ENCODE results near the gene CYTH1.
A peak's percentile ranks its signal among the peaks of the same experiment; 100 is the strongest.

Gene CYTH1

DNA sequence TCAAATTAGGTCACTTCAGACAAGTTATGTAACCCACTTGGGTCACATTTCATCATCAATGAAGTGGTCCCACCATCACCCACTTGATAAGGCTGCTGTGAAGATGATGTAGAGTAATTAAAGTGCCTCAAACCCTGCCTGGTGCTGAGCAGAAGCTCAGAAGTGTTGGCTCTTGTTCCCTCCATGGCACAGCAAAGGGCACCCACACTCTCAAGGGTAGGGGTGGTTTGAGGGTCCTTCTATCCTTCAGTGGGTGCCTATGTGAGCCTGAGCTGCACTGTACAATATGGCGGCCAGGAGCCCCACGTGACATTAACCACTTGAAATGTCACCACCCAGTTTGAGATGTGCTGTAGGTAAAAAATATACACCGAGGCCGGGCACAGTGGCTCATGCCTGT, 71.5 kb downstream of the CYTH1 start:
- no peak for DNase-seq

GRCh38 chr17:78709751-78710181, 72.3 kb downstream of the CYTH1 start:
- no peak for DNase-seq

DNA sequence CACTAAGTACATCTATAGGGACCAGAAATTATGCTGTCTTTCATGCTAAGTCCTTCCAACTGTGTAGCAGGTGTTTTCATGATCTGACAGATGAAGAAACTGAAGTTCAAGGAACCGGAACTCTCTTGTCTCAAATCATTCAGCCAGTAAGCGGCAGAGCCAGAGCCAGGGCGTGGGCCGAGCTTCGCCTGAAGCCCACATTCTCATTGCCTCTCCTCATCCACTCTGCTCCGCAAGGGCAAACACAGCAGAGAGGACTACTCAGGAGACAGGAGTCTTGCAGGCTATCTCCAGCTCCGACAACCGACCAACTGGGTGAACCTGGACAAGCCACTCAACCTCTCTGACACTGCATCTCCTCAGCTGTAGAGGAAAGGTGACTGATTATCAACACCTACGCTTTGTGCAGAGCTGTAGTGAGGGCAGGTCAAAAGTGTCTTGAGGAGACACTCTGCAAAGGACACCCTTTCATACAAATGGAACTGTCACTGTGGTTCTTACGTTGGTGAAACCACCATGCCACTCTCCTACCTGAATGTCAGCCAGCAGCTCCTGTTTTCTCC, 72.9 kb downstream of the CYTH1 start:
- DNase-seq, result no peak

DNA sequence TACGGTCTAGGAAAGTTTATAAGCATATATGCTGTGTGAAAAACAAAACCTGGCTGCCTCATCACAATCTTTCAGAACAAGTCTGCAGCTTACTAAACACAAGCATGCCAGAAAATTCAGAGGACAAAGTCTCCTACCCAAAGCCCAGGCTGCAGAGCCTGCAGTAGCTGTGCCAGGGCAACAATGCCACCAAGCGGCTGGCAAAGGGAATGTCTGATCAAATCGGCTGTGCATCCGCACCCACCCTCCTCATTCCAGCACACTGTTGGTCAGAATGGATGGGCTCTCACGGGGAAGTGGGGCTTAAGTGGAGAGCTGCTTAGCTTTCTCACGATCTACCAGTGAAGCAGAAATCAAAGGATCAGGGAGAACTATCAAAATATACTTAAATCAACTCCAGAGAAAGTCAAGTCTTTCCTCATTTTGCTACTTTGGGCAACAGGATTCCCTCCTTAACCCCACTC, 73.5 kb downstream of the CYTH1 start:
- peak; percentile 79 for DNase-seq

GRCh38 chr17:78707923-78708322, 74.2 kb downstream of the CYTH1 start:
- no peak for DNase-seq

GRCh38 chr17:78707016-78707415, 75.1 kb downstream of the CYTH1 start:
- no peak for DNase-seq

GRCh38 chr17:78706271-78706915, 75.7 kb downstream of the CYTH1 start:
- no peak for DNase-seq

GRCh38 chr17:78705071-78705470, 77.0 kb downstream of the CYTH1 start:
- no peak for DNase-seq

DNA sequence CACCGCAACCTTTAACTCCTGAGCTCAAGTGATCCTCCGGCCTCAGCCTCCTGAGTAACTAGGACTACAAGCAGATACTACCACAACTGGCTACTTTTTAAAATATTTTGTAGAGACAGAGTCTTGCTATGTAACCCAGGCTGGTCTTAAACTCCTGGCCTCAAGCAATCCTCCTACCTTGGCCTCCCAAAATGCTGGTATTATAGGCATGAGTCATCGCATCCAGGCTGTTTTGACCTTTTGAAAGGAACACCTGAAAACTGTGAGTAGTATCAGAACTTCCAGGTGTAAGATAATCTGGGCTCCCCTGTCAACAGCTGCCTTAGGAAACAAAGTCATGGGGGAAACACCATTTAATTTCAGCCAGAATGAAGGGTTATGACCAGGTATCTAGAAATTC, 77.5 kb downstream of the CYTH1 start:
- DNase-seq, result no peak

DNA sequence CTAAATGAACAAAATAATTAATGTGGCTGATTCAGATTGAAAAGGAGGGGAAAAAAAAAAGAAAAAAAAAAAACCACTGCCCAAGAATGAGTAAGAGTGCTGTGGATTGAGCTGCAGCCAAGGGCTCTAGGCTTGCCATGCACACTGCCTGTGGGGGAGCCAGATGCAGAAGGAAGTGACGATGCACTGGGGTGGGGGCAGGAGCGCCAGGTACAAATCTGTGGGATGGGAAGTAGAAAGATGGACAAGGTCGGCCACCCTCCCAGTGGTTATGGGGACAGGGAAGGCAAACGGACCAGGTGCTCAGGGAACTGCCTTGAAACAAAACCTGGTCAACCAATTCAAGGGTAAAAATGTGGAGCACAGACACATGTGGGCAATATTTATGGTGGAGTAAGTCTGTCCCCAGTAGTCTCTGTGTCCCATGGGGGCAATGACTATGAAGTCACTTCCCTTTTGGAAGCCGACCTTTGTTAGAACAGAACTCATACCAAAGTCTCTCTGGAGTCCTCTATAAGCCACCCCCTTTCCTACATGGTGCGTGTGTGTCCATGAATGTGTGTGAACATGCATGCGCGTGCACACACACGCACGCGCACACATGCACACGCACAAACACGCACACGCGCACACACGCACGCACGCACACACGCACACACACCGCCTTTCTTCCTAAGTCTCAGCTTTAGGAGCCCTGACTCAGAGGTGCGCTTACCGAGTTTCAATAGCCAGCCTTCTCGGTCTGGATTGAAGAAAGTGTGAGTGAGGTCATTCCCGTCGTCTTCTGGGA, 84.3 kb downstream of the CYTH1 start:
- no peak for DNase-seq

GRCh38 chr17:78697122-78697521, 85.0 kb downstream of the CYTH1 start:
- DNase-seq, result no peak

DNA sequence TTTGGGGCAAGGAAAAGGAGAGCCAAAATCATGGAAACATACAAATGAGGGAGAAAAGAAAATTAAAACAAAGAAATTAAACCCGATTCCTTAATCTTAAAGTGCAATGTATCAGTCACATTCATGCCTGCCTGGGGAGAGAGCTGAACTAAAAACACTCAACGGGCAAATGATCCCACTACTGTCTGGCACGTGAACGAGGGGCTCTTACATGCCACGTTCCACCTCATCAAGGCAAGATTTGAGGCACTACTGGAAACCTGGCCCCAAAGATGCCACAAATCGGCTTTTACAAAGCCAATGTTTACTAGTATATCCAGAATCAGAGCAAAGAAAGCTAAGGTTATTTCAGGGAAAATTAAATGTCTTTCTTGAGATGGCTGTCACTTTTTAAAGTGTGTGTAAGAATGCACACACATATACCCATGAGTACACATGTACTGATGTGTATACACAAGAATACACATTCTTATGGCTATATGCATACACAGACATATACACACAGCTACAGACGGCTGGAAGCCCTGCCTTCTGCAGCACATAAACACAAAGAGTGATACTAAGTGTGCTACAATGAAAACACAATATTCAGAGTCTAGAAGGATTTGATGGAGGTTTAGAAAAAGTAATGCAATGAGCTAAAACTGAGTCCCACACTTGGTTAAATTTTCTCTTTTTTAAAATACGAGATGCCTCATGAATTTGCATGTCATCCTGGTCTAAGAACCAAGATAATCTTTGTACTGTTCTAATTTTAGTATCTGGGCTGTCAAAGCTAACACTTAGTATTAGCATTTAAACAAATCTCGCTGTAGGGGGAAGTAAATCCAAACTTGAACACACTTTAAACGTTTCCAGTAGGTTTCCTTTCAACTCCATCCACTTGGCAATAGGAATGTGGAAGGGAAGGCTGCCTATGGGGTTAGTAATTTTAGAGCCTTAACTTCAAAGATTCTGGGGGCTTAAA, 85.8 kb downstream of the CYTH1 start:
- no peak for DNase-seq

DNA sequence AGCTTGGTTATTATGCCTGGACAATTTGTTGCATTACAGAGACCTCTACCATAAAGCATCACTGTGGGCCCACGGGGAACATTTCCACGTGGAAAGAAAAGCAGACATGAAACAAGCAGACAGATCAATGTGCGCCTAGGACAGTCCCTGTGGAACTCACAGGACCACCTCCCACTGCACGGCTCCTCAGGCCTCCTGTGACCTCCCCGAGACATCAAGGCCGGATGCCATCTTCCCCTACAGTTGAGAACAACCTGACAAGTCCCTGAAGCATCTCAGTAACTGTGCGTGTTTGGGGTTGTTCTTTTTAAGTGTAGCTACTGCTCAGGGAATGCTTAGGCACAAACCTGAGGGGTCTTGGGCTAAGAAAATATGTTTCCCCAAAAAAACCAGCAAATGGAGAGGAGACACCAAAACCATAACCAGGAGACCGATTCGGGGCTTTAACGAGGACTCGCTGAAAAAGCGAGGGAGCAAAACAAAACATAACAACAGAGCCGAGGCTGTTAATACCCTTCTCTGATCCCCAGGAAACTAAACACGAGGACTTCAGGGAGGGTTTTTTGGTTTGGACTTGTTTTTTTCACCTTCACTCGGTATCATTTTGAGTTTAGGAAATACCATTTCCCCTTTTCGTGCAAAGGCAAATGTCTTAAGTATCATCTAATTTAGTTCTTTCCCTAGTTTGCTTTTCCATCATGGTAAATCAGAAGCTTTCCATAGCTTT, 87.1 kb downstream of the CYTH1 start:
- no peak for DNase-seq

GRCh38 chr17:78693346-78694083, 88.6 kb downstream of the CYTH1 start:
- no peak for DNase-seq

DNA sequence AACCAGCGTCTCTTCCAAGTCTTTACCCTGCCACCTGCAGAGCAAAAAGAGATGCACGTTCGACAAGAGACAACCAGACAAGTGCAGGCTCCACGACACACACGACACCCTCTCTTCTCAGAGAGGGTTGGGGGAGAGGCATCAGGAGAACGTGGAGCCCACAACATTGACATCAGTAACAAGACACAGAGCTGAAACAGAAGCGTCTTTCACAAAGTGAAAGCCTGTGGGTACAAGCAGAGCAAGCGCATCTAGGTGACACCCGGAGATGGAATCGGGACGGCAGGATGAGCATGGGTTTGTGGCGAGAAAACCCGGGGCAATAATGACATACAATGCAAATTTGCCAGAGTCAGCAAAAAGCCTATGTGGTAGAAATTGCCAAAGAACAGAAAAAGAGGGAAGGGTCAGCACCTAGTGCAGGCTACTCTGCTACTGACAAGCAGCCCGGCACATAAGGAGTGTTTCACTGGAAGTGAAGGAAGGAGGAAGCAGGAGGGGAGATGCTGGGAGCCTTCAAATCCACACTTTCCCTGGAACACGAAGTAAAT, 89.5 kb downstream of the CYTH1 start:
- DNase-seq, result no peak

- DNase-seq, result no peak
These were observed 93.0 kb downstream of the CYTH1 start for GRCh38 chr17:78689029-78689428.

GRCh38 chr17:78687944-78688343, 94.1 kb downstream of the CYTH1 start:
- DNase-seq, result no peak

- DNase-seq, result no peak
These were observed 94.9 kb downstream of the CYTH1 start for GRCh38 chr17:78687125-78687524.

- DNase-seq, result no peak
These were observed 98.0 kb downstream of the CYTH1 start for GRCh38 chr17:78684026-78684425.

- no peak for DNase-seq
These were observed 98.6 kb downstream of the CYTH1 start for GRCh38 chr17:78683408-78683961.

DNA sequence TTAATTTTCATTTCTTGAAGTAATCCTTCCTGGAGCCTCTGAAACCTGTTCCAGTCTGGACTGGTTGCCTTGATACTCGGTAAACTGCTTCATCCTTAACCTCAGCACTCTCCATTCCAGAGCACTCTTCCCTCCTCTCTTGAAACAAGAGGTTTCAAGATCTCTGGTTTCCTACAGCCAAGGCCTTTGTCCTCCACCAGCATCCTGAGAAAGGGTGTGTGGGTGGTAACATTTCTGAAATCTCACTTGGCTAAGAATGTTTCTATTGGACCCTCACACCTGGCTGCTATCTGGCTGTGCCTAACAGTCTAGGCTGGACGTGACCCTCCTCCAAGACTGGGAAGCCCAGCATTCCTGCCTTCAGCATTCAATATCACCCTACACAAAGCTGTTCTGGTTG, 99.7 kb downstream of the CYTH1 start:
- DNase-seq, result no peak

All from left hindlimb (tissue), 1 donor.